GM19043 (cell line): ENCODE results near the gene NFAM1.

Experiments used
- ATAC-seq: cut with Tn5 transposase; IDR thresholded peaks from one replicate; pipeline ENCODE4 v1.9.1; 2021; ENCODE audit warnings: low read depth; ENCODE audit not compliant: unreplicated experiment

NFAM1 gene

DNA sequence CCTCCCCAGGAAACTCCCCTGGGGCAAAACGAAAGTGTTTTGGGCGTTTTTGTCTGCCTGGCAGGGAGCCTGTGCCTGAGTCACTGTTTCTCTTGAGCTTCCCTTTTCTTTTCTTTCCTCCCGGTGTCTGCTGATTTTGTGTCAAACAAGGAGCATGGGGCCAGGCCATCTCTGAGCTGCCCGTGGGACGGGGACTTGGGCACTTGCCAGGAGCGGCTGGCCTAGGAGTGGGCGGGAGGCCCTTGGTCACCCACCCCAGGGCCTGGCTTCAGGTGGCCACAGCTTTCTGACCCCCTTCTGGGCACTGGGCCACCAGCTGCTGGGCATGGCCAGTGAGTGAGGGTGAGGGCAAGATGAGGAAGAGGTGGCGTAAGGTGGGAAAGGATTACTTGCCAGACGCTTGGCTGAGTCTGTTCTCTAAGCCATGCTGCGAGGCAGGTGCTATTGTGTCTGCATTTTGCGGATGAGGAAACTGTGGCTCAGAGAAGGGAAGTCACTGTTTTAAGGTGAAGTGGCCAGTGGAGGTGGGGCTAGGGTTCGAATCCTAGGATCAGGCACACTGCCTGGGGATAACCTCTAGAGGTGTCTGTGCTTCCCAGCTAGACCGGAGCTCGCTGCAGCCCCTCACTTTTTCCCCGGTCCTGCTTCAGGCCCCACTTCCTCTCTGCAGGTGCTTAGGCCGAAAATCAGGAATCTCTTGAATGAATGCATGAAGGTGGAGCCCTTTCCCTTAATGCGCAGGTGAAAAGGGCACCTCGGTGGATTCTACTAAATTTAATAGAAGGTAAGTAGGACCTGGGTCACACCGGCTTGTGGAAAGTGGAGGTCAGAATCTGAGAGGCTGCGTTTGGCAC is 7.8 kb upstream of the NFAM1 start:
- ATAC-seq, result no peak

DNA sequence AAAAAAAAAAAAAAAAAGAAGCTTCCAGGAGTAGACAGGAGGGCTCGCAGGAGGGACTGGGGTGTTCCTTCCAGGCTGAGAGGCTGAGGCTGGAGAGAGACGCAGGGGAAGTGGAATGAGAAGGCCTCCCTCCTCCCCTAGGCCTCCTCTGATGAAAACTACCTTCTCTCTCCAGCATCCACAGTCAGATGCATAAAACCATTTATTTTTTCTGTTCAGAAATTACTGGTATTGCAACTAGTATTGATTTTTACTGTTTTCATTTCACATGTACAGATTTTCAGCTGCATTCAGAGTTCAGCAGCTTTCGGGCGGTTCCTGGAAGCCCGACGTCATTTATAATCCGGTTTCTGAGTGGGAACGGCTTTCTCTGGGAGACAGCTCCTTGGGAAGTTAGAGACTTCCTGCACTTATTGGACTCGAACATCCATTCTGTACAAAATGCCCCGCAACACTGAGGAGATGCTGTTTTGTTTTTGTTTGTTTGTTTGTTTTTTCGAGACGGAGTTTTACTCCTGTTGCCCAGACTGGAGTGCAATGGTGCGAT is 6.9 kb upstream of the NFAM1 start:
- ATAC-seq, result no peak

DNA sequence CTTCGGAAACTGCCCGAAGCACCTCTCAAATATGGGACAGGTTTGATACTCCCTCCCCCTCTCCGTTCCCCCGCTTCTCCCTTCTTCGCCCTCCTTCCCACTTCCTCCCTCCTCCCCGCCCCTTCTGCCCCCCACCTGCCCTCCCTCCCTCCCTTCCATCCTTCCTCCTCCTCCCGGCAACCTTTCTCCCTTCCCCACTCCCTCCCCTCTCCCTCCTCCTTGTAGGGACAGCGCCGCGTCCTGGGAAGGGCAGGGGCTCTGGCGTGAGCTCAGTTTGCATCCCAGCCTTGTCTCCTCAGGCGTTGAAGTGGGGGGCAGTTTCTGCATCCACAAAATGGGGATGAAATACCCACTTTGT is 6.1 kb upstream of the NFAM1 start:
- ATAC-seq, result no peak

DNA sequence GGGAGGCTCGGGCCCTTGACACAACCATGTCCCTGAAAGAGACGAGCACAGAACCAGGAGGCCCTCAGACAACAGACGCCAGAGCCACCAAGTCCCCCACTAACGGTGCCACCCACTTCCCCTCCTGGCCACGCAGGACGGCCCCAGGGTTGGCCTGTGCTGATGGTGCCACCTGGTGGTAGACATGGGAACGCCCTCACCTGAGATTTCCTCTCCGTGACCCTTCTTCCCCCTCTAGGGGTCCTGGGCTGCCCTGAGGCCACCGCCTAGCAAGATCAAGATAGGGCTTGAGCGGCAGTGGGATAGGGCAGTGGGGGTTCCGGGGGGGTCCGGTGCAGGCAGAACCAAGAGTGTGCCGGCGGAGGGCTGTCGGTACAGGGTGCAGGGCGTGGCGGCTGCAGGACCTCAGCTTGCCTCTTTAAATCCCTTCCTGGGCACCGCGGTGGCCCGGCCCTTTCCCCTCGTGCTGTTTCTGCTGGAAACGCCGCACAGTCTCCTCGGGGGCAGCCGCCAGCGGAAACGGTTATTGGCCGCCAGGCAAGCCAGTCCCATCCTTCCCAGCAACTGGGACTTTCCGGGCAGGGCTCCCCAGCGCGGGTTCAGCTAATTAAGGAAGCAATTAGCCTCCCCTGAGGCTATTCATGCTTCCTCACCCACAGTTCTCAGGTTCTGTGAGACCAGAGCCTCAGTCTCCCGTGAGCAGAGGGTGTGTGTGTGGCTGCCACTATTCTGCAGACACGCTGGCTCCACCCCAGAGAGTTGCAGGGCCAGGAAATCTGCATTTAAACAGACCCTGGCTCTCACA is 5.5 kb upstream of the NFAM1 start:
- ATAC-seq, result no peak

DNA sequence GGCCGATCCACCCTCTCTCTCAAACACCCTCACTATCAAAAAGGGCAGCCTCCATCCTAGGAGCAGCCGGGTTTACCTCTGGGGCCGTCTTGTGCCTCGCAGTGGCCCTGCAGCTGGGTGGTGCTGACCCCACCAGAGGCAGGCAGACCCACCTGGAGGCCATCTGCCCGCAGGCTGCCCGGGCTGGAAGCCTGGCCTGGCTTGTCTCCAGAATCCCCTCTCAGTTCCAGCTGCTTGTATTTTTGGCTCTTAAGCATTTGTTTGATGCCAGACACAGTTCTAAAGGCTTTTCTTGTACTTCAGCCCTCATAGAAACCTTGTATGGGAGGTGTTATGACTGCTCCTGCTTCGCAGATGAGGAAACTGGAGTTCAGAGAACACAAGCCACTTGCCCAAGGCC is 4.2 kb upstream of the NFAM1 start:
- ATAC-seq, result no peak

DNA sequence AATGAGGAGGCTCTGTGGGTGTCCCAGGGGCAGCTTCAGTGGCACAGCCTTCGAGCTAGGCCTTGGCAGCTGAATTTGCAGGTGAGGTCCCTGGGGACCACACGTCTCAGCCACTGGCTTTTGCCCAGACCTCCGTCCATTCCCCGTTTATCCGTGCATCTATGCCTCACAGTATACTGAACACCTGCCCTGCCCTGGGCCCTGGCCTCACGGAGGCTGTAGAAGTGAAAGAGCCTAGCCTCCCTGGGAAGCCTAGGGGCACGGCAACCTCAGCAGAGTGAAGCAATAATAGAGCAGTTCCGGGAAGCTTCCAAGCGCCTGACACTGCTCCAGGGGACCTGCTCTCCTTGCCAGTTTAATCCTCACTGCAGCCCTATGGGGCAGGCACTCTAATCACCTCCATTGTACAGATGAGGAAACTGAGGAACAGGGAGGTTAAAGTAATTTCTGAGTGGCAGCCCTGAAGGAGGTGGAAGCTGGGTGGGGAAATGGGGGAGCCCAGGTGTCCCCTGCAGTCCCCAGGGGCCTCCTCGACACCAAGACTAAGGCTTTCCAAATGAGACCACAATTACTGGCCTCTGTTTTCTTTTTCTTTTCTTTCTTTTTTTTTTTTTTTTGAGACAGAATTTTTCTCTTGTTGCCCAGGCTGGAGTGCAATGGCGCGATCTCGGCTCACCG is 2.7 kb upstream of the NFAM1 start:
- no peak for ATAC-seq

DNA sequence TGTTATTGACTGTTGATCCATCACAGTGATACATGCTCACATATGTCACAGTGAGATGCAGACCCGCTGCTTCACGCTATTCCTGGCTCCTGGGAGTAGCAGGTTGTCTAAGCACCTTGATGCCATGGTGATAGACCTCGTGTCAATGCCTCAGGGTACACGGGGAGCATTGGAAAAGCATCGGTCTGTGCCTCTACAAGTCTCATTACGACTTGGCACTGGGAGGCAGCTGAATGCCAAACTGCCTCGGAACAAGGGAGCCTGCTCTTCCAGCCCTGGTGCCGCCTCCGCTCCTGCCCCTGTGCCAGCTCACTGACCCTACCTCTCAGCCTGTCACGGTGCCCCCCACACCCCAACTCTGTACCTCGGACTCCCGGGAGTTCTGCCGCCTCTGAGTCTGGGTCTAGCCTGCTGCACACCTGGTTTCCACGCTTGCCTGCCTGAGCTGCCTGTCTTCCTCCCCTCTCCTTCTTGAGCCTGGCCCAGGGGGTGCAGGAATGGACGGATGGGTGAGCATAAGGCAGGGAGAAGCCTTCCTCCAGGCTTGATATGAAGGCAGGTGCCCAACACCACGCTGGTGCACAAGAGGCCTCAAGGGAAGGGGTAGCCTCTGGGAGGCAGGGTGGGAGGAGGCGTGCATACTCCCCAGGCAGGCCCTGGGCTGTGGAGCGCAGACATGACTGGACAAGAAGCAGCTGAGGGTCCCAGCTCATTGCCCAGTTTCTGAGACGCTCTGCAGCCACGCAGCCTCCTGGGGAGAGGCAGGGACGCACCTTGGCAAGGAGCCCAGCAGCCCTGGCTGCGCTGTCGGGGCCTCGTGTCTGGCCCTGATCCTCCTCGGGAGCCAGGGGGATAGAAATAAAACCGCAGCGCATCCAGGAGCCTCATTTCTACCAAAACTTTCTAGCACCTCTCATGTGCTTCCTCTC is 1.8 kb upstream of the NFAM1 start:
- no peak for ATAC-seq

DNA sequence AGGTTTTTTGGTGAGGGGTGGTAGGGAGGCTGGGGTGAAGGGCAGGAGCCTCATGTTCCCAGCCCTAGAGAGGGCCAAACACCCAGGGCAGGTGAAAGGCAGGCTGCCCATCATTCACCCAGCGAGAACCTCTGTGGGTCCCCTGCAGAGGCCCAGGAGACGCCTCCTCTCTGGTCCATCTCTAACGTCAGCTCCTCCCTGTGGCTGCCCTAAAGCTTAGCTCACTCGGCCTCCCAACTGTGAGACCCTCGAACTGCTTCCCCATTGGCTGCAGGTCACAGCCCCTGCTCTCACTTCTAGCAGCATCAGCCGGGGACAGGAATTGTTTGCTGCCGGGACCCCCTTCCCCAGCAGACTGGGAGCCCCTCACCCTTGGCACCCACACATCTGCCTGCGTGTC is 615 bp upstream of the NFAM1 start:
- ATAC-seq, result no peak

DNA sequence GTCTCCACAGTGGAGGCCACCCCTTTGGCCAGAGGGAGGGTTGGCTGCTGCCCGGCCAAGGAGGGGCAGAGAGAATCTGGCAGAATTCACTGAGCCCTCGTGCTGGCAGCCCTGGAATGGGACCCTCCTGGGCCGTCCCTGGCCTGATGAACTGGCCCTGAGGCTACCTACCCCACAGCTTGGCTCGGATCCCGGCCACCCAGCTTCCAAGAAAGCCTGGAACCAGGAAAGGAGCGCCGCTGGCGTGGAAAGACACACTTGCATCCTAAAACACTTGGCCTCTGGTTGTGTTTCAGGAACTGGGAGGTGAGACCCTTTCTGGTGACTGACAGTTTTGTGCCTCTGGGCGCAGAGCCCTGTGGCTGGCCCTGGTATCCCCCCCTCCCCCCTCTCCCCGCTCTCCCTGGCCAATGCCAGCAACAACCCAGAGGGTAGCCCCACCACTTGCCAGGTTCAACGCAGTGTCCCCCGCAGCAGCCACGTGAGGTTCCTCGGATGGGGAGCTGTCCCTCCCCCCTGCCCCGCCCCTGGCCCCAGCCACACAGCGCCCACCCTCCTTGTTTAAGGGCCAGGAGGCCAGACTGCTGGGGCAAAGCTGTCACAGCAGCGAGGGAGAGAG is 693 bp downstream of the NFAM1 start:
- ATAC-seq, result no peak

DNA sequence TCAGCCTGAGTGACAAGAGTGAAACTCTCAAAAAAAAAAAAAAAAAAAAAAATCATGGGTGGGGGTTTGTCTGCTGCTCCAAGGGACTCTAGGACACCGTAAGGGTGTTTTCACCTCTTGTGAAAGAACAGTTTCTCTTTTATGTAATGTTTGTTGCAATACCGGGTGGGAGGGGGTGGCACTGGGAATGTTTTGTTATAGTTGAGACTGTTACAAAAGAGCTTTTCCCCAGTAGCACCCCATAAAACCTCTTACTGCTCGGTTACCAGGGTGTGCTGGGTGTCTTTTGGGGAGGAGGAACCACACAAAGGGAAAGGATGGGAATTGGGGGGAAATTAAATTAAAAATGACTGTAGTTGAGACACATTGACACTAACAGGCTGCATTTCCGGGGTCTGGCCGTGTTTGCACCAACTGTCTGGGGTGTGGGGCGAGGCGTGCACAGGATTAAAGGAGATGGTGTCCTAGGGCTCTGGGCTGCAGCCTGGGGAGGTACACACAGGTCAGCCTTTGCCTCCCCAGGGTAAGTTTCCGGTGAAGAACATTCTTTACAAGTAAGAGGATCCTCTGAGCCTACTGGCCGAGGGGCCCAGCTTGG is 1.6 kb downstream of the NFAM1 start:
- ATAC-seq, result no peak

DNA sequence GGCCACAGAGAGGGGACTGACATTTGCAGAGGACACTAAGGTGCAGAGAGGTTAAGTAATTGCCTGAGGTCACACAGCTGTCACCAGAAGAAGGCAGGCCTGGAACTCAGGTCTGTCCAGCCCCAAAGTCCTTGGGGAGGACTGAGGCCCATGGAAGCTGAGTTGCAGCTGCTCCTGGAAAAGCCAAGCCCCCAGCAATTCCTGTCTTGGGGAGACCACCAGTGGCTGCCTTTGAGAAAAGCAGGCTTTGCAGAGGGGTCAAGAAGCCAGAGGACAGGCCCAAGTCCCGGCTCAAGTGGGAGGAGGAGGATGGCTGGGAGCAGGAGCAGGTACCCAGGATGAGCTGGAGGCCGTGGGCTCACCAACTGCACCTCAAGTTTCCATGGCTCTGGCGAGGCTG is 3.4 kb downstream of the NFAM1 start:
- no peak for ATAC-seq

DNA sequence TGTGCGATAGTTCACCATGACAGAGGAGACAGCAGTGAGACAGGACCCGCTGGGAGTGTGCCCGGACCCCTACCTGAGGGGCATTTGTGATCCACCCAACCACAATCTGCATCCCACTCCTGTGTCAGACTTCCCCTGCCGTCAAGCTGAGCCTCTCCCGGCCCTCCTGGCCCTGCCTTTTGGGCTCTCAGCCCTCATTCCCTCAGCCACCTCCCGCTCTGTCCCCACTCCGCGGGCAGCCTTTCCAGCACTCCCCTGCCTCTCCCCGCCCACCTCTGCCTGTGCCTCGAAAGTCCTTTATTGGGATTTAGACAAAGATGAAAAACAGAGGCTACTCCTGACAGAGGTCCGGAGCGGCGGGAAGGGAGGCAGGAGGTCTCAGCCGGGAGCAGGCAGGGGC is 4.2 kb downstream of the NFAM1 start:
- no peak for ATAC-seq

DNA sequence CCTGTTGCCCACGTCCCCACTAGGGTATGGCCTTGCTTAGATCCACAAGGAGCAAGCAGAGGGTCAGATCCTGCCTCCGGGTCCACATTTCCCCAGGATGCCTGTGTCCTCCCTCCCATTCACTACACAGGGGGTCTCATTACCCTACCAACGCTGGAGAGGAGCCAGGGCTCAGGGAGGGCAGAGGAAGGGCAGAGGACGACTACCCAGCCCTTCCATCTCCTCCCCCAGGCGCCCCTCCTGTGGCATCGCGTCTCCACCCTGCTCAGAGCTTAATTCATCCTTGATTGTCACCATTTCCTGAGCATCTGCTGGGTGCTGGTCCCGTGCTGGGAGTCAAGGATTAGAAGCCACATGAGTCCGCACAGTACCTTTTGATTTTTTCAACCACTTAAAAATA is 5.0 kb downstream of the NFAM1 start:
- no peak for ATAC-seq

DNA sequence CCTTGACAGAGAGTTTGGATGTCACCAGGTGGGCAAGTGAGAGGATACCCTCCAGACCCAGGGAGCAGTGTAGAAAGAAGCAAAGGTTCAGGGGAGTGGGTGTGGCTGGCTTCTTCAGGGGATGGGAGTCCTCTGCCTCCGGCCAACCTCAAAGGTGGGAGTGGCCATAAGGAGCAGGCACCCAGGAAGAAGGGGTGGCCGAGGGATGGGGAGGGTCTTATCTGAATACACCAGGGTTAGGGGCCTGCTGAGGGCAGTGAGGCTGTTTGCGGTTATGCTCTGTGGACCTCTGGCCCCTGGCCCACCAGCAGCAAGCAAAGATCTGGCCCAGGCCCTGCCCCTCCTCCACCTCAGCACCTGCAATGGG is 6.2 kb downstream of the NFAM1 start:
- no peak for ATAC-seq

DNA sequence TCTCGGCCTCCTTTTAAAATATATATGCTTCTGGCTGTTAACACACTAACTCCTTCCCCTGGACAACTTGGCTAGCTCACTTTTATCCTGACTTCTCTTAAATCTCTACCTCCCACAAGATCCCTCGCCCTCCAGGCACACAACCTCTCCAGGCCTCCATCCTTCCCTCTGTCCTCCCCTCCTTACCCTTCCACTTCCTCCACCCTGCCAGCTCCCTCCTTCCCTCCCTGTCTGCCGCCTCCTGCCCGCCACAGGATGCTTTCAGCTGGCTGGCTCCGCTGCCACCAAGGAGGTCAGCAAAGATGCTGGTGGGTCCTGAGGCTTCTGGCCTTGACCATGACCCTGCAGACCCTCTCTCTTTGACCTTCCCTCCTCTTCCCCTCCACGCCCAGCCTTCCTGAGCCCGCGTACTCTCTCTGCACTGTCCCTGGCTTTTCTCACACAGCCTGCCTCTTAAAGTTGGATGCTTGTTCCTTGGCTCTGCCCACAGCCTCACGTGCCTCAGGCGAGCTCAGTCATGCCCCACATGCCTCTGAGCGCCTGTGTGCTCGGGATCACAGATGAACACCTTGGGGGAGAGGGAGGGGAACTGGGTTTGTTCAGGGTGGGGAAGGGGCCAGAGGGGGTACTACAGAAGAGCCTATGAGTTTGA is 6.7 kb downstream of the NFAM1 start:
- ATAC-seq, result no peak

DNA sequence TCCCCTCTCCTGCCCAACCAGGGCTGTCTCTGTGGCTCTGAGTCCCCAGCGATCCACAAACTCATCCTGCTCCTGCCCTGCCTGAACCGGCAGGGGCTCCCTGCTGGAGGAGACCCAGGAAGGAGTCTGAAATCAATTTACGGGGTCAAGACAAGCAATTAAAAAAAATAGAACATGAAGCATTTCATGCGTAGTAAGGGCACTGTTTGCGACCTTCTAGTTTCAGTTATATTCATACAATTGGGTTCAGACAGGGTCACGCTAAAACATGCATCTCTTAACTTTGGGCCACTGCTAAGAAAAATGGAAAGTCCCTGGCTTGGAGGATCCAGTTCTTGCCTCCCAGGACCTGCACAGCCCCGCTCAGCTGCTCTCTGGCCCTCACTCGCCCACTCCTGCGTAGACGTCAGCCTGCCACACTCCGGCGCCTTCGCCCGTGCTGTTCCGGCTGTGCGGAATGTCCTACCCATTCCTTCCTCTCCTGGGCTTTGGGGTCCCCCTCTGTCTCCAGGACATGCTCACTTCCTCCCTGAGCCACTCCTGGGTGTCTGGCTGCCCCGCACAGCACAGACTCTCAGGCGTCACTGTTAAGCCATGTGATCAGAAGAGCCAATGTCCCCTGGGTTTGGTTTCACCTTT is 12.8 kb downstream of the NFAM1 start:
- no peak for ATAC-seq

DNA sequence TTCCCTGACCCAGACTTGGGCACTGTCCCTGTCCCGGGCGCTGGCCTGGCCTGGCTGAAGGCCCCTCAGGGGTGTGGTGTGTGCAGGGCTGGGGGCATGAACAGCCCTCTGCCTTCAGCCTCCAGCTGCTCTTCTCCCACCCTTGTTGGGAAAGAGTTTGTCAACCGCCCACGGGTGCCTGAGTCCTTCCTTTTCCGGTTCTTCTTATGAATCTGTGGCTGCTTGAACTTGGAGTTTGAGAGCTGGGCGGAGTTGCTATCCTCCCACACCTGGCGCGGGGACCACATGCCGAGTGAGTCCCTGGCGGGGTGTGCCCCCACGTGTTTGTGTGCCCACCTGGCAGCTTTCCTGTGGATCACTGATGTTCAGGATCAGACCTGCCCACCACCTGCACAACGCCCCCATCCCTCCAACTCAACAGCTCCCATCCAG is 13.4 kb downstream of the NFAM1 start:
- ATAC-seq, result no peak

DNA sequence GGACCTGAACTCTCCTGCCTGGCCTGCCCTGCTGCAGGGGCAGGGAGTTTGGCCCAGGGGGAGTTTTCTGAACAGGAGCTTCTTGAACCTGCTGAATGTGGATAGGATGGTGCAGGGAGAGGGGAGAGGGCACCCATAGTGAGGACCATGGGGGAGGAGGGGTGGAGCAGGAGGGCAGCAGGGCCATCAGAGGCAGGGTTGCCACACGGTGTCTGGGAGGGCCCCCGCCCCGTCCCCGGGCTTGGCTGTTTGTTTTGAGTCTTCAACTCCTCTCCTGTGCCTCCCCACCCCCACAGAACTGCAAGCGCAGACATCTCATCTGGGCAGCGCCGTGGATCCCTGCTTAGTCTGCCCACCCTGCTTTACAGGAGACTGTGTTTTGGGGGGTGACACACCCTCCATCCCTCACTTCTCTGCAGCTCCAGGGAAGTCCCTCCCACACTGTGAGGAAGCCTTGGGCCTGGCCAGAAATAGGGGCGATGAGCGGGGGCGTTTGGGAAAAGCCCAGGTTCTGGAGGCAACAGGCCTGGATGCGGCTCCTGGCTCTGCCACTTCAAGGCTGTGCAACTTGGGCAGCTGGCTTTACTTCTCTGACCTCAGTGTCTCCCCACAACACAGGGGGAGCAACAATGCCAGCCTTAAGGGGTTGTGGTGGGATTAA is 14.4 kb downstream of the NFAM1 start:
- ATAC-seq, result no peak
